GM10266 (cell line): ENCODE measurements around the gene TIAM2.

Source experiments
- DNase-seq: peaks from one replicate; pipeline ENCODE4 v3.0.0; 2012; ENCODE audit errors: extremely low spot score
- CTCF ChIP-seq: IDR thresholded peaks from 2 replicates; pipeline ENCODE4 v1.5.1; 2012; ENCODE audit warnings: mild to moderate bottlenecking, low read depth; ENCODE audit not compliant: control insufficient read depth, insufficient read depth; ENCODE audit errors: missing control alignments

Gene TIAM2

DNA sequence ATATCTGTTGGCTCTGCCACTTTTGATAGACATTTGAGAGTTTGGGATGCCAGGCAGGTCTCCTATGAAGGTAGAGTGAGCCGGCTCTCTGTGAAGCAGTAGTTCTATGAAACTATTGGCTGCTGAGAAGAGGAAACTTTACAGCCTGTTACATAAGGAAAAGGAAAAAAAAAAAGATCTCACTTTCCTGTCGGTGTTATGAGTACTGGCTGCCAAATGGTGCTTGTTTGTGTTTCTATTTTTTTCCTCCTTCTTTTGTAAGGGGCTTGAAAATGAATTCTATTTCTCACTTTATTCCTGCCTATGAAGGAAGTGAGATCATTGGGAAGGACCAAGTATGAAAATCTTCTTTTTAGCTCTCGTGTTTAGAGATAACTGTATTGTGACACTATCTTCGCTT lies 195.6 kb downstream of the TIAM2 start:
- DNase-seq, result no peak
- TF ChIP-seq CTCF, result no peak

GRCh38 chr6:155193526-155193925 lies 198.4 kb downstream of the TIAM2 start:
- no peak for TF ChIP-seq CTCF
- no peak for DNase-seq

- no peak for DNase-seq
- no peak for TF ChIP-seq CTCF
These were observed 199.3 kb downstream of the TIAM2 start for GRCh38 chr6:155194399-155194798.

DNA sequence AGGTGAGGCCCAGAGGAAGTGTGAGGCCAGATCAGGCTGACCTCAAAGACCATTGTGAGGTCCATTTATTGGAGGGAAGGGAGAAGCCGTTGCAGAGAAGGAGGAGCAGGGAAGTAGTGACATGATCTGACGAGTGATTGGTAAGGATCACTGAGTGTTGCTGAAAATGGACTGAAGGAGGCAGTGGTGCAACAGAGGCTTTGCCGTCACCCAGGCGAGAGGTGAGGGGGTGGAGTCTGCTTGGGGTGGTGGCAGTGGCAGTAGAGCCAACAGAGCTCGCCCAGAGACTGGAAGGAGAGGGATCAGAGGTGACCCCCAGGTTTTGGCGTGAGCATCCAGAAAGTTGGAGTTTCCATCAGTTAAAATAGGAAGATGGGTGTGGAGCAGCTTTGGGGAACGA lies 200.8 kb downstream of the TIAM2 start:
- DNase-seq, result no peak
- TF ChIP-seq CTCF, result no peak

DNA sequence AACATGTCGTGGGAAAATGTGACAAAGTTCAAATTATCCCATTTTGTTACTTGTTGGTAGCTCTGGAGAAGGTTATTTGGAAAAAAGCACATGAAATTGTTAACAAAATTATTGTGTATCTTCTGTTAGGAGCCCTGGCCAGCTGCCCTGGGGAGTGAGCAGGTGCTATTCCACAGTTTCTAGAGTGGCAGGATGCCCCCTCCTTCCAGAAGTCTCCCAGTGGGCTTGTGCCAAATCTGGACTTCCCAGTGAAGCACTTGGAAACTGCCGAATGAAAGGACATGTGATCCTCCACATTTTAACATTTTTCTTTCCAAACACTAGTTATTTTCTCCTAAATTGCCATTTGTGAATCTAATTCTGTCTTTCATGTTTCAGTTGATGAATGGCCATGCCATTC lies 201.8 kb downstream of the TIAM2 start:
- no peak for TF ChIP-seq CTCF
- DNase-seq, result no peak

DNA sequence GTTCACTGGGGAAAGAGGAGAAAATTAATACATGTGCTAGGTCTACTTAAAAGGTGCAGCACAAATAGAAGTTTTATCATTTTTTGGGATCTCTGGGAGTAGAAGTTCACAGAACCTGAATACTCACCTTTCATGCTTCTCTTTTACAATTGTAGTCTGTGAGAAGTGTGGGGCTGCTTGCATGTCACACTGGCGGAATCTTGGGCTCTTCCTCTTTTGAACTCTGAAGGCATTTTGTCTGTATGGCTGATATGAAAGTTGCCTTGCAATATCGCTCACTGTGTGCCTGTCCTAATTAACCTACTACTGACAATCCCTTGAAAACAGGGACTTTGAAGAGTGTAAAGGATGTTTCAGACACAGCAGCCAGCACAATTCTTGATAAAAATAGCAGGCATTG lies 202.8 kb downstream of the TIAM2 start:
- no peak for TF ChIP-seq CTCF
- no peak for DNase-seq

DNA sequence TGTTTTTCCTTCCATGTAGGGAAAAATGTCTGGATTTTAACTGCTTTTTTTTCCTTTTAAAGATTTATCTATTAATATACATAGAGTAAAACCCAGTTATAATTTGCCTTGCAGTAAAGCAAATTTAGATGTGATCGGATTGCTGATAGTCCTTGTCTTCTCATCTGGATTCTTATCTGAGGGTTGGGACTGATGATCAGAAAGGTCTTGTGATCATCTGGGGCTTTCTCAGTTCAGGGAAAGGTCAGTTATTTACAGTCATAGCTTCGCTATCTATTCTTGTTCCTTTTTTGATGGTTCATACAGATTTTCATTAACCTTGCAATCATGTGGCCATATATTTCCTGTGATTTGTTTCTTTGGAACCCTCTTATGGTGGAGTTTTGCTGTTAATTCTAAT lies 204.9 kb downstream of the TIAM2 start:
- peak; percentile 50 for DNase-seq
- no peak for TF ChIP-seq CTCF
